GM21447 (cell line): ENCODE results near the gene AZI2.
A peak's percentile ranks its signal among the peaks of the same experiment; 100 is the strongest.

Experiments
- ATAC-seq: cut with Tn5 transposase; IDR thresholded peaks from one replicate; pipeline ENCODE4 v1.9.1; 2021; ENCODE audit not compliant: unreplicated experiment

Gene AZI2, protein sequence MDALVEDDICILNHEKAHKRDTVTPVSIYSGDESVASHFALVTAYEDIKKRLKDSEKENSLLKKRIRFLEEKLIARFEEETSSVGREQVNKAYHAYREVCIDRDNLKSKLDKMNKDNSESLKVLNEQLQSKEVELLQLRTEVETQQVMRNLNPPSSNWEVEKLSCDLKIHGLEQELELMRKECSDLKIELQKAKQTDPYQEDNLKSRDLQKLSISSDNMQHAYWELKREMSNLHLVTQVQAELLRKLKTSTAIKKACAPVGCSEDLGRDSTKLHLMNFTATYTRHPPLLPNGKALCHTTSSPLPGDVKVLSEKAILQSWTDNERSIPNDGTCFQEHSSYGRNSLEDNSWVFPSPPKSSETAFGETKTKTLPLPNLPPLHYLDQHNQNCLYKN

DNA sequence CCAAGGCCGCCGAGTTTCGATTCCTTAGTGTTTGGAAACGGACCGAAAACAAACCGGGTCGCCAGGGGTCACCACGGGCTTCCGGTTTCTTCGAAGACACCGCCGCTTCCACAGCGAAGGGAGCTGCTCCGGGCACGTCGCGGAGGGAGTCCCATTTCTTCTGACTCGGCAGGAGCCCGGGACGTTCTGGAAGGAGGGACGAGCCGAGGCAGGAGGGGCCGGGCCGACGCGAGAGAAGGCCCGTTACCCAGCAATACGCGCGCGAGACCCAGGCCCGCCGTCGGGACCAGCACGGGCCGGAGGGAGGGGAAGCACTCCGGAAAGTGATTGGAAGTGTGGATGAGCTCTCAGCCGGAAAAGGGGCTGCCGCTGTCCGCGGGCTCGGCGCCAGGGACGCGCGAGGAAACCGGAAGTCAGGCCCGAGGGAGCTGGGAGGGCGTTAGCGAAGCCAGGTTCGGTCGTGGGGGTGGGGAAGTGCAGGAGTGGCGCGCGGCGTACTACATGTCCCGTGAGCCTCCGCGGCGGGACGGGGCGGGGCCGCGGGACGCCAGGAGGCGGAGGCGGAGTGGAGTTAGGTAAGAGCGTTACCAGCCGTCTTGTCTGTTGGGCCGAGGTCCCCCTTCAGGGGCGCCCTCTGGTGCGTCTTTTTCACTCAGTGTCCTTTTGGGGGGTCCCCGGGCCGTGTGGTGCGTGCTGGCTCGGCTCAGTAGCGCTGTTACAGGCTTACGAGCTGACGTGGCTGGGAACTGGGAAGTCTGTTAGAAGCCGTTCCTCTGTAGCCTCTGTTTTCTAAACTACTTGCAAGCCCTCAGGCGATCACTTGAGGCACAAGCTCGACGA is at the start of gene AZI2, which contains the start of gene ZCWPW2:
TSS of gene AZI2 (minus strand) at position 196 of the 840 bp plus-strand sequence. CDS start 8,207 bp downstream, outside the sequence.
TSS of gene ZCWPW2 (plus strand) at position 93 of the 840 bp plus-strand sequence. CDS start 64,348 bp downstream, outside the sequence.
- ATAC-seq, result peak; percentile 89

DNA sequence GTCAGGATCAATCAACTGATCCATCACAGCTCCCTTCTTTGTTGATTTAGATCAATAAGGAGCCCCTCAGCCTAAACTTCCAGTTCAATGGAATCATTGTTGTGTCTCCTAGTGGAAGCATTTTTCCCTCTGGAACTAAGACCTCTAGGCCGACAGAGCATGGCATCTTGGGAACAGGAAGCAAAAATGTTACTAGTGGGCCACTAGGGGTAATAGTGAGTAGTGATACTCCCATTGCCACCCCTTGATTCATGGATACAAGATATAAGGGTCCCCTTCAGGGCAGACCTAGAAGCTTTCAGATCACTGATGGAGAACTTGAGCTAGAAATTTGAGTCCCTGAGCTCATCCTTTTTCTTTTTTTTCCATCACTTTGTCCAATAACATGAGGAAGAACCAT is 40.4 kb upstream of the AZI2 start:
- ATAC-seq, result no peak

DNA sequence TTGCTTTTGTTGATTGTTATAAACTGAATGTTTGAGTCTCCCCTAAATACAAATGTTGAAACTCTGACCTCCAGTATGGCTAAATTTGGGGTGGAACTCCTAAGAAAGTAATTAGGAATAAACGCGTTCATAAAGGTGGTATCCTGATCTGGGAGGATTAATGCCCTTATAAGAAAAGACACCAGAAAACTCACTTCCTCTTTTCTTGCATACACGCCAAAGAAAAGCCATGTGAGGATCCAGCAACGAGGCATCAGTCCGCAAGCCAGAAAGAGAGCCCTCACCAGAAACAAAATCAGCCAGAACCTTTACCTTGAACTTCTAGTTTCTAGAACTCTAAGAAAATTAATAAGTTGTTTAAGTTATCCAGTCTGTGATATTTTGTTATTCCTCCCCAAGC is 37.4 kb upstream of the AZI2 start:
- ATAC-seq, result no peak

DNA sequence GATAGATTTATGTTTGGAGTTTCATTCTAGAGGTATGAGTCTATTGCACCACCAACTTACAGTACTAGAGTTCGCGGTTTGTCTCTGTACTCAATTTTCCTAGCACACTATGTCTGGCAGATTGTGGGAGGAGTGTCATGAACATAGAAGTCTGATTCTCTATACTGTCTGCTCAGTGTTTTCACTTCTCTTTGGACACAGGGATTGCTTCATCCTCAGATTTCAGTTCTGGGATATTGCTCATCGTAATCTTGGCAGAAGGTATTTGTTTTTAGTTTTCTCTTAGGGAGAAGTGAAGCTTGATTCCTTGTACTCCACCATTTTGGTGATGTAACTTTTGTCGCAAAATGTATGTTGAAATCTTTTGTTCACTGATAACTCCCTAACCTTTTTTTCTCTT is 27.8 kb upstream of the AZI2 start:
- no peak for ATAC-seq

DNA sequence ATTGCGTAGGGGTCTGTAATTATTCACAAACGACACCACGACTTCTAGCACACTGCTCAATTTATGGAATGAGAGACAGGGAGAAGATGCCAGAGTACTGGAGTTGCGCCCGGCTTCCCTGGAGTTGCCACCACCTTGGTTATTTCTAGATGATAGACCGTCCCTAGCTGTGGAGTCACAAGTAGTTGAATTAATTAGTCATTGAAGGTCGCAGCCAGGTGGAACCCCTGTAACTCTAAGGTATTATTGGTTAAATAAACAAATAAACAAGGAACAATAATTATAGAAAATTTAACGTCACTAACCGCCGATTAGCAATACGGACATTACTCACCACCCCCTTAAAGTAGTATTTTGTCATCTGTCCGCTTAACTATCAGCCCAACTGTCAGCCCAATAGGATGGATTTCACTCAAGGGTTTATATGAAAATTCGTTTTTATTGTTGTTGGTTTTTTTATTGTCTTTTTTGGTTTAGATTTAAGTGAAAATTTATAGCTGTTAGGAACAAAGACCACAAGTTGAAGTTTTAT is 911 bp upstream of the AZI2 start:
- no peak for ATAC-seq

DNA sequence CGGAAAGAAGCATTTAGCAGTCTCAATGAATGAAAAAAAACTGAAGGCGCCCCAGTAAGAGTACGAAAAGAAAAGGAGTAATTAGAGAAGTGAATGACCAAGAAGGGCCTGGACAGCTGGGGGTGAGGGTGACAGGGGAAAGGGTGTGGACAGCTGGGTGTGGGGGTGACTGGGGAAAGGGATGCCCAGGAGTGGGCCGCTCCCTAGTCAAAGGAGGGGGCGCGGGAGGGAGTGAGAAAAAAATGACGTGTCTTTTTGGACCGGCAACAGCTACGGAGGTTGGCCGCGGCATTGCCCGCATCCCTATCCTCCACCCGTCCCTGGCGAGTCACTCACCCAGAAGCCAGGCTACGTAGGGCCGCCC is 377 bp downstream of the AZI2 start:
- no peak for ATAC-seq

DNA sequence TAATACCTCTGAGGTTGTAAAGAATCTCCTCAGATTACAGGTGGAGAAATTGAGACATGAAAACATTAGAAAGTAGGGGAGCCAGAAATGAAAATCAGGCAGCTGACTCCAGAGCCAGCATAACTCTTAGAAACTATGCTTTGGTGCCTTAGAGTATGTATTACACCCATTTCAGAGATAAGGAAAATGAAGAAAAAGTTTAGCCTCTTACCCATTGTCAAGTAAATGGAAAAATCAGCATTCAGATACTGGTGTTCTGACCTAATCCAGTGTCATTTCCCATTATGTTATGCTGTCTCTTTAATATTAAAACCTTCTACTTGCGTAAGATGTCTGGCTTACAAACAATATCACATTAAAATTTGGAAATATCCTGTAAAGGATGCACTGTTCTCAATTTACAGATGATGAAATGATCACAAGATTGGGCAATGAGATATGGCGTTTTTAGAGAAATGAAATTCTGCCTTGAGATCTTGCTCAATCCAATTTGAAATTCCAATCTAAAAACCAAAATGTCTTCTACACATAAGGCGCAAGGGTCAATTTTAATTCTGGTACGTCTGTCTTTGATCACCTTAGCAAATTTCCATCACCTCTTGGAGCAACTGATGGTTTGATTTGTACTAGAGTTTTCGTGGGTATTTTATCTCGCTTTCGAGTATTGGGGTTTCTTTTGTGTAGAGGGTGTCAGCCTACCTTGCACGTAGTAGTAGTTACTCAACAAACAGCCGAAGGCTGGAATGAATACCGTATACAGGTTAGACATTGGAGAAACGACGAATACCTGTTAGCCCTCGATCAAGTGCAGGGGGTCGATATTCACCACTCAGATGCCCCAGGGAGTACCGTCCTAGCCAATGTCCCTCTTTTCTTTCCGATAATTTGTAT is 1.0 kb downstream of the AZI2 start:
- no peak for ATAC-seq

DNA sequence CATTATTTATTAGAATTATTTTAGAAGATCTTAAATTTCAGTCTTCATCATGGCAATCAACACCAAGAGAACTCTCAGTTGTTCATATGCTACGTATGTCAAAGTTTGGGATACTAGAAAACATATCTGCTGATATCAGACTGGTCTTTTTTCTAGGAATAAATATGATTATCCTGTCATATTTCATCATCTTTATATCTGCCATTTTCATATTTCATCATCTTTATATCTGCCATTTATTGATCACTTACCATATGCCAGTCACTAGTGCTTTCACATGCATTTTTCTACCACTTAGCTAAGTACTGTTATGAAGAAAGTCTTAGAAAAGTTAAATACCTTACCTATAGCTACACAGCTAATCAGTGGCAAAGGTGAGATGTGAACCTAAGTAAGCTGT is 2.9 kb downstream of the AZI2 start:
- no peak for ATAC-seq

DNA sequence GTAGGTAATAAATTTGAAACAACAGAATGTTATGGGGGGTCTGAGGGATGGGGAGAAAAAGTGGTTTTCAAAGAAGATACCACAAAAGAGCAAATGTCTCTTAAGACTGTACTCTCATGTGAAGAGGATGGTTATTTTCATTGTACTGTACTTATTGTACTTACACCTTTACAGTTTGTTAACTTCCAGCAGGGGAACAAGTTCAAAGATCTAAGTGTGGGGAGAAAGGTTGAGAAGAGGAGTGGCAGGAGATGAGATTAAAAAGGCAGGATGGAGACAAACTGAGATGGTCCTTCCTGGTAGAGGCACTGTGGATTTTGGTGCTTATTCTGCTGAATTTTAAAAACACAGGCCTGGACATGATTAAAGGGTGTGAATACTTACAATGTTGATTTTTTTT is 5.5 kb downstream of the AZI2 start:
- no peak for ATAC-seq

DNA sequence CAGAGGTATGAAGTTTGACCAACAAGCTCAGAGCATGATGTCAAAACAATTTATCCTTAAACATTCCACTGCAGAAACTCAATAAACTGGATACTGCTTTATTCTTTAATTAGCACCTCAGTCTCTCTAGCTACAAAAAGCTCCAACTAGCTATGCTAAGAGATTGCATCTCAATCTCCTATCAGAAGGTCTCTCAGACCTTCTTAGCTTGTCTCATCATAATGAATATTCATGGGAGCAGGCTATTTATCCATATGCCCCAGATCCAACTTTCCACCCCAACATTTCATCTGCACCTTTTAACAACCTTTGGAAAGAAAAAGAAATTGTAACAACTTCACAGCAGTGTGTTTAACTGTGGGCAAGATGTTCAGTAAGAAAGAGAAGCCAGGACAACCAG is 11.4 kb downstream of the AZI2 start:
- no peak for ATAC-seq

DNA sequence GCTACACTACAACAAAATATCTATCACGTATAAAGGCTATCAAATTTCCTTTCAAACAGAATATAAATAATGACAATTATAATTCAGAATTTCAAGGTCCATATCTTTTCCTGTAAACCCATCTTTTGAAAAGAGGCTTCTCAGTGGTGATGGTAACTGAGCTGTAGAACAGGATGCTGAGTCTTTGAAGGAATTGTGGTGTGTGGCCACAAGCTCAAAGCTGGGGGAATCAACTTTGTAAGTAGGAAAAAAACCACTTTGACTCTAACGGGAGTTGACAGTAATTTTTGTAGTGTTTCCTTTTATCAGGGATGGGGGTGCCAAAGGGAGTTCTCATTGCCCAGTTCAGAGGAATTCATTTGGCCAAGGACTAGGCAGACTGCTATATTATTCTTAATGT is 13.4 kb downstream of the AZI2 start:
- no peak for ATAC-seq

DNA sequence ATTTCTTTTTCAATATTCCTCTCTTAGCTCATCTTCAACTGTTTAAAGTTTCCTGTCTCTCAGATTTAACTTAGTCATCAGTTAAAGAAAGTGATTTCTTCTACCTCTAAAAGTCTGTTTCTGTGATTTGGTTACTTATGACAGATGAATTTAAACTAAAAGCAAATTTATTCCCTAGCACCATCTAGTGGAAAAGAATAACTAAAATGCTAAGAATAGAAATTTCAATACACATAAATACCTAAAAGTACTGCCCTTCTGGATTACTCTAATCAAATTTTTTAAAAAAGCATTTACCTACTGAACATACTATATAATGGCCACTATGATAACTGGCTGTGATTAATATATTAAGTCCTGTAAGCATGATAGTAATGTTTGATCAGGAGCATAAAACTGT is 14.1 kb downstream of the AZI2 start:
- ATAC-seq, result no peak

DNA sequence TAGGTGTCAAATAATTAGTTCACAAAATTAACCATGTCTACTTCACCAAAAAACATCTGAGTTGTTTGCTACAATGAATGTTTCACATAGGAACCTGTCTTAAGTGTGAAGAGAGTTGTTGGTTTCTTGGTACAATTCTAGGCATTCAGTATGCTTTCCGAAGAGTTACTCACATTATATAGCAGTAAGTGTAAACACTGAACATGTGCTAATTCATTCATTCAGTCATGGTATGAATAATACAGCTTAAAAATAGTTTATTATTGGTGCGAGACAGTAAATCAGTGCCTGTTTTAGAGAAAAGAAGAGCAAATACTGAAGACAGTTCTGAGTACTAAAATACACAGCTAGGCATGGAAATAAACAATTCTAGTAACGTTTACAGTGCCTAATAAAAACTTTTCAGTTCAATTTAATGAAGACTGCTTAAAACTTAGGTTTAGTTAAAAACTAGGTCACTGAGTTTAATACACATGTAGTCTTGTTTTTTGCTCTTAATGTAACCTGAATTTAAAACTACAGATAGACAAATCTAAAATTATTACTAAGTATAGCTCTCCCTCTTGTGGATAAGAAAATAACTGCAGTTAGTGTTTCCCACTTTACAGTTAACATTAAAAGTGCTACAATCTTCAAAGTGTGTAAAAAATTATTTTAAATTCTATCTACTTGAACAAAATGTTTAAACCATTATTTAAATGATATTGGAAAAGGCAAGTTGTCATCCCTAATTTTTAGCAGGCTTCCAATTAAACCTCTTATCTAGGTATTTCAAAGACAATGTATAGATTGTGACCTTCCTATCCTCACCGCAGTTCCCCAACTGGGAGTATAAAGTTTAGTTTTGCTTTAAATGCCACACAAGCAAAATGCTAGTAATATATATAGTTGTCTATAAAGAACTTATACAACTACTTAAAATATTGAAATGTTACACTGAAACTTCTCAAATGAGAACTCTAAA is 20.2 kb downstream of the AZI2 start:
- no peak for ATAC-seq

DNA sequence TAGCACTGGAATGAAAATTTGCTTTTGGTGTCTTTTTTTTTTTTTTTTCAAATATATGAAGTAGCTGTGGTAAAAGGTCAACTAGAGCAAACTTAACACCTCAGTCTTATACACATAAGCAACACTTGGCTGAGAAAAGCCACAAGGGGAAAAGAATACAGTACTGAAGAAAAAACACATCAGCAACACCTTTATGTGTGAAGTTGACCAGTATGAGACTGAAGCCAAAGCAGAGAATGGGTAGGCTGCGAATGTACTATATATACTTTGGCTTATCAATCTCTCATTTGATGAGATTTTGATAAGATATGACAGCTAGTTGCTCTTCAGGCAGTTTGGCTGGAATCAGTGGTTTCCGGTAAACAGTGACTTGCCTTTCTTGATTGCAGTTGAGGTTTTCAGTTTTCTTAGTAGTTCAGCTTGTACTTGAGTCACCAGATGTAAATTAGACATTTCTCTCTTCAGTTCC is 22.1 kb downstream of the AZI2 start:
- ATAC-seq, result peak; percentile 79

DNA sequence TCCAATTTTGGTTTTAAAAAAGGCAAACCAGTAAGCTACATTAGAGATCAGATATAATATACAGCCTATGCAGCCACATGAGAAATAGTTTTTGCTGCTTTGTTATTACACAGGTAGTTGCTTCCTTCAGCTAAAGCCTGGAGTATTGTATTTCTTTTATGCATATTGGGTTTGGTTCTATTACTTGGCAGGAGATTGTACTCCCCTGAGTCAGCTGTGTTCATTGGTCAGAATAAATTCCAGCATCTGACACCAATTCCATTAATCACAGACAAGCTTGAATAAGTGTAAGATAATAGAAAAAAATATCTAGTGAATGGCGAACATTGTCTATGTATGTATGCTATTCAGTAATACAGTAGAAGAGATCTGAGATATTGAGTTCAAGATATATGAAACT is 26.2 kb downstream of the AZI2 start:
- ATAC-seq, result no peak

DNA sequence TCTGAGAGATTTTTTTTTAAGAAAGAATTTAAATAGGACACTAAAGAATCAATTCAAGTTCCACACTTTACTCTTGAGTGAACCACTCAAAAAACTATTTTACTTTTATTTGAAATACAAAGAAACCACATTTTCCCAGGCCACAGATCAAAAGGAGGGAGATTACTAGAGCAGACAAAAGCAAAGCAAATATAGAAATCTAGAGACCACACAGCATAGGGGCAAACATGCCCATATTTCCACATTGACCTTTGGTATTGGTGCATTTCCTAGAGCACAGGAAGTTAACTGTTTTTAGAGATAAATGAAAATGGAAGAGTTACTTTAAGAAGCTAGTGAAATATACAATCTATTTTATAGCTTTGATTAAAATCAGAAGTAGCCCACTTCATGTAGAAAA is 27.6 kb downstream of the AZI2 start:
- ATAC-seq, result no peak

DNA sequence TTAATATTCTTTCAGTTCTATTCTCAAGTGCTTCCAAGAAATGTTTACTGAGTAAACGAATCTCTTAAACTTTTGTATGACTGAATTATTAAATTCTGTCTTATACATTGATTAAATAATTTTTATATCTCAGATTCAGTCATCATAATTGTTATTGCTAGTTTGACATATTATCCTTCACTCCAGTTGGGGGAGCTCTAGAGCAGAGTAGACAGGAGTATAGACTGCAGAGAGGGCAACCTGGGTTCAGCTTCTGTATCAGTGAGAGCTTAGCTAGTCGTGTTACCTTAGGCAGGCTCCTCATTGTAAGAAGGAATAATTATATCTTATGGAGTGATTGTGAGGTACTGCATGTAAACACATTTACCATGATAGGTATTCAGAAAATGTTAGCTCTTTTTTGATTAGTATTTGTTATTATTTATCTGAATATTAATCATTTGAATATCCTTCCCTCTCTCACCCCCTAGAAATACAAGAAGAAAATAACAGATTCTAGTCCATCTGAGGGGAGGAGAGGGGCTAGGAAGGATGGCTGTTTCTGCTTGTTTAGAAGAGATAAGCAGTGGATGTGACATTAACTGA is 31.1 kb downstream of the AZI2 start:
- peak; percentile 87 for ATAC-seq

DNA sequence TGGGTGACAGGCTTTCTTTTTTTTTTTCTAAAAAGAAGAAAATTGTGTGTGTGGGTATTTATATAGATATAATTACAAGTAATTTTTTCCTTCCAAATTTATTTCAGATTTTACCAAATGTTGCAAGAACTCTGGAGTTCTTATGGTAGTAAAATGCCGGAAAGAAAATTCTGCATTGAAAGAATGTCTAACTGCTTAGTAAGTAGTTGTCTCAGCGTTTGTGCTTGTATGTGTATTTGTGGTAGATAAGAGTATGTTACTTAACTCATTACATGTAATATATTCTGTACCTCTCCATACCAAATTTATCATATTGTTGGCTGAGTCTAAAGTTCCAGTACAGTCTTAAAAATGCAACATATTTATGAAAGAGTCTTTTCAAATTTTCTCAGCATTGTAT is 32.4 kb downstream of the AZI2 start:
- ATAC-seq, result no peak

DNA sequence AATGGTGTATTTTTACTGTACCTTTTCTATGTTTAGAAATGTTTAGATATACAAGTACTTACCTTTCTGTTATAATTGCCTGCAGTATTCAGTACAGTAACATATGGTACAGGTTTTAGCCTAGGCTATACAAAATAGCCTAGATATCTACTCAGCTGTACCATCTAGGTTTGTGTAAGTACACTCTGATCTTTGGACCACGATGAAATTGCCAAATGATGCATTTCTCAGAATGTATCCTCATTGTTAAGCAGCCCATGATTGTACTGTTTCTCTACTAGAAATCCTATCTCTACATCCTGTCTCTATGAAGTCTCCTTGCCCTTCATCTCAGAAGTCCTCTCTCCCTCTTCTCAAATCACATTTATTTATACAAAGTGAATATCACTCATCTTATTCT is 32.9 kb downstream of the AZI2 start:
- ATAC-seq, result no peak
